Aorta (tissue), 5 donors: Measurements from ENCODE around the gene GIGYF2. TPM values are rescaled to one million over a fixed set of nuclear protein-coding genes. Genes with fewer than 3 reads are reported as not detected.

Experiments used
- ATAC-seq: fragments of 200-7000 bp; cut with Tn5 transposase; one replicate; pipeline ENCODE4 v1.9.1; 2022; ENCODE audit warnings: moderate library complexity; ENCODE audit not compliant: low FRiP score
- DNase-seq, 2 donors: peaks; one replicate each; pipeline ENCODE4 v3.0.0-alpha.2; 2020
- H3K27ac ChIP-seq, 2 donors: one replicate each; pipeline ENCODE4 v1.5.1; 2013; ENCODE audit warnings: low read length in 2 of 2, mild to moderate bottlenecking in 2 of 2, moderate library complexity in 2 of 2, control low read depth in 1 of 2, inconsistent platforms in 1 of 2, low read depth in 1 of 2
- H3K27me3 ChIP-seq, 2 donors: one replicate each; pipeline ENCODE4 v1.6.1; 2013; ENCODE audit warnings: control low read depth in 1 of 2, low read length in 1 of 2, mild to moderate bottlenecking in 1 of 2, moderate library complexity in 1 of 2; ENCODE audit not compliant: insufficient read depth in 2 of 2, control insufficient read depth in 1 of 2
- H3K36me3 ChIP-seq, 2 donors: one replicate each; pipeline ENCODE4 v1.6.1; 2013; ENCODE audit warnings: control low read depth in 1 of 2, low read length in 1 of 2, mild to moderate bottlenecking in 1 of 2; ENCODE audit not compliant: insufficient read depth in 2 of 2, control insufficient read depth in 1 of 2
- H3K4me1 ChIP-seq, 2 donors: one replicate each; pipeline ENCODE4 v1.6.1; 2013; ENCODE audit warnings: low read length in 2 of 2, control low read depth in 1 of 2, mild to moderate bottlenecking in 1 of 2, moderate library complexity in 1 of 2; ENCODE audit not compliant: insufficient read depth in 2 of 2, control insufficient read depth in 1 of 2
- H3K4me3 ChIP-seq, 2 donors: one replicate each; pipeline ENCODE4 v1.5.1; 2013; ENCODE audit warnings: low read length in 2 of 2, control low read depth in 1 of 2, mild to moderate bottlenecking in 1 of 2
- H3K9me3 ChIP-seq: one replicate; pipeline ENCODE4 v1.6.1; 2013; ENCODE audit warnings: mild to moderate bottlenecking, low read length; ENCODE audit not compliant: control insufficient read depth
- WGBS, 2 donors: extraction: QIAGEN DNeasy Blood & Tissue Kit; methylation state at CpG; one replicate each; pipeline ENCODE4 v1.1.7; 2013; 5-methylcytosine and 5-hydroxymethylcytosine counted together
- intact Hi-C, 2 donors: fragments of 100-400 bp; cut with DNase I; formaldehyde crosslinking; loops; one replicate each; pipeline versions ENCODE4 v1.14.2 to v1.15.0; 2022
- long read RNA-seq, 2 donors: library from polyadenylated mRNA; unstranded; transcript quantifications; one replicate each; pipeline ENCODE4 v2.0.0, GENCODE V29; 2020 to 2021
- polyA plus RNA-seq, 2 donors: library from polyadenylated mRNA; stranded (reverse); fragments of 200-250 nt; gene quantifications; one replicate each; pipeline ENCODE4 v1.2.3, GENCODE V29; 2013
- total RNA-seq, 2 donors: library from RNA; stranded (reverse); fragmentation: NEBNext Ultra II Directional; extraction: Animal tissue kit (Norgen Biotek cat#: 25700); gene quantifications; one replicate each; pipeline ENCODE4 v1.2.1, GENCODE V29; 2021
- donor health status: healthy with polysubstance abuse.
- donor health status: Bipolar disorder and iron deficiency.
- donor health status: DM: no; HTN: no; CAD: no.
- donor health status: DM: no; HTN: no; CAD: no.
- donor health status: DM: yes; HTN: yes; CAD: no.

Gene GIGYF2
- total RNA-seq (100 to 1,000 TPM in 1 of 2 donors, 10 to 100 TPM in 1; 74.0 to 100 TPM), polyA plus RNA-seq (10 to 100 TPM; 13.3 to 13.4 TPM)
- long read RNA-seq, donor 1, partial matches to known transcripts: 129 of 211 reads
- long read RNA-seq, donor 1, other reads (novel, unspliced or antisense): 81 of 211 reads
- long read RNA-seq, donor 2, full-length matches to known transcripts: 1 of 22 reads
- long read RNA-seq, donor 2, partial matches to known transcripts: 7 of 22 reads
- long read RNA-seq, donor 2, other reads (novel, unspliced or antisense): 14 of 22 reads

GRCh38 chr2:232697059-232697806, at the start of gene GIGYF2:
Gene GIGYF2 (plus strand): TSS chr2:232697331. CDS start chr2:232735198, 37,867 bp downstream.
- intact Hi-C loops: no loop called here
- Histone ChIP-seq H3K36me3 (no peaks in the 10 kb centered on the region), H3K4me3 (peak within 1 kb of the TSS; percentile 69 to 74), H3K27ac (peak within 1 kb of the TSS; percentile 84), H3K9me3 (no peaks in the 10 kb centered on the region), H3K27me3 (no peaks in the 10 kb centered on the region), H3K4me1 (peaks cover 0 to 6% of the 10 kb centered on the region in 2 donors)
- 0 to 1% methylated on average over 49 to 71 of the region's 71 CpGs for WGBS, 2 donors
- ATAC-seq: peak; percentile 98
- peak; percentile 97 to 99 for DNase-seq

GRCh38 chr2:232649033-232649432, 48.1 kb upstream of the GIGYF2 start:
- Histone ChIP-seq H3K27ac (no peak overlapping the region), H3K9me3 (no peaks in the 10 kb centered on the region), H3K4me3 (no peak overlapping the region), H3K27me3 (no peaks in the 10 kb centered on the region), H3K4me1 (peaks cover 0 to 5% of the 10 kb centered on the region in 2 donors), H3K36me3 (no peaks in the 10 kb centered on the region)
- ATAC-seq: no peak
- WGBS, 2 donors: 87 to 91% methylated on average over 11 of the region's 11 CpGs
- DNase-seq: no peak
- intact Hi-C loops: no loop called here

GRCh38 chr2:232652505-232652851, 44.7 kb upstream of the GIGYF2 start:
- WGBS, 2 donors: 76 to 78% methylated on average over 4 of the region's 4 CpGs
- no peaks in the 10 kb centered on the region for H3K9me3 ChIP-seq
- ATAC-seq: no peak
- no peak for DNase-seq
- H3K36me3 ChIP-seq: no peaks in the 10 kb centered on the region
- no peak overlapping the region for H3K4me3 ChIP-seq
- intact Hi-C loops: no loop called here
- H3K4me1 ChIP-seq: peaks cover 0 to 18% of the 10 kb centered on the region in 2 donors
- H3K27me3 ChIP-seq: no peaks in the 10 kb centered on the region
- no peak overlapping the region for H3K27ac ChIP-seq

- peak overlapping the region in 1 of 2 donors; percentile 61 for H3K27ac ChIP-seq
- H3K36me3 ChIP-seq: no peaks in the 10 kb centered on the region
- WGBS, 2 donors: 26 to 38% methylated on average over 7 of the region's 7 CpGs
- peaks cover 4 to 21% of the 10 kb centered on the region in 2 donors for H3K4me1 ChIP-seq
- no peaks in the 10 kb centered on the region for H3K27me3 ChIP-seq
- intact Hi-C loops: no loop called here
- ATAC-seq: no peak
- H3K9me3 ChIP-seq: no peaks in the 10 kb centered on the region
- no peak overlapping the region for H3K4me3 ChIP-seq
- no peak for DNase-seq
Measured at GRCh38 chr2:232653441-232653840, 43.7 kb upstream of the GIGYF2 start.

DNA sequence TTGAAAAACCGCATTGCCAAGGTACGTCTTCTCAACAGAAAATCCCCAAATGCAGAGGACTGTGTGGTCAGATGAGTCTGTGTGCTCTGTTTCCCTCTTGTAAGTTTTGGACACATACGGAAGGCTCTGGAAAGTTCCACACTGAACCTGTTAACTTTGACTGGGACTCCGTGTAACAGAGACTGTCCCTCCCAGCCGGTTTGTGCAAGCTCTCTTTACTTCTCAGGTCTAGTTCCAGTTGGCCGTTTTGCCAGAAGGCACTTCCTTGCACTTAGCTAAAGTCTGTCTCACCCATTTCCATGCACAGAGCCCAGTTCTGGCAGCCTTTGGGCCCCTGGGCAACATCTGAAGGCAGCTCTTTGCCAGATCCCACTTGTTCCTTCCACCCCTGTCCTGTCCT, 41.7 kb upstream of the GIGYF2 start:
- H3K27me3 ChIP-seq: no peaks in the 10 kb centered on the region
- ATAC-seq (no peak), DNase-seq (no peak)
- H3K4me1 ChIP-seq: peaks cover 6 to 21% of the 10 kb centered on the region in 2 donors
- peak overlapping the region; percentile 75 to 88 for H3K27ac ChIP-seq
- WGBS, 2 donors: 12 to 23% methylated on average over 6 of the region's 6 CpGs
- no peak overlapping the region for H3K4me3 ChIP-seq
- intact Hi-C loops: no loop called here
- no peaks in the 10 kb centered on the region for H3K9me3 ChIP-seq
- H3K36me3 ChIP-seq: no peaks in the 10 kb centered on the region

DNA sequence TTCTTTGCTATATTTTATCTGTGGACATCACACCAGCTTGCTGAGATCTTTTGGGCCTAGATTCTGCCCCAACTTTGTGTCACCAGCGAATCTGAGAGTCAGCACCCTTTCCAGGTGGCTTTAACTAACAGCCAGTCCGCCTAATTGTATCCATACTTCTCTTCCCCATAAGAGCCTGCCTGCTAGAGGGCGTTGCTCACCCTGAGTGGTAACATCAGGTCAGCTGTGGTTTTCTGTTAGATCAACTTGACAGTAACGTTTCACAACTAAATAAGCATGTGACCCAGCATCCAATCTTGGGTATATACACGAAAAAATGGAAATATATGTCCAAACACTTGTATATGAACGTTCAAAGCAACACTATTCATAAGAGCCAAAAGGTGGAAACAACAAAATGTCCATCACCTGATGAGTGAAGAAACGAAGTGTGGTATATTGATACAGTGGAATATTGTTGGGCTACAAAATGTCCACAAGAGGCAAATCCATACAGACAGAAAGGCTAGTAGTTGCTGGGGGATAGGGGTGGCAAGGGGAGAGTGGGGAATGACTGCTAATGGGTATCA, 38.8 kb upstream of the GIGYF2 start:
- no peaks in the 10 kb centered on the region for H3K27me3 ChIP-seq
- H3K27ac ChIP-seq: peak overlapping the region in 1 of 2 donors; percentile 23

GRCh38 chr2:232659359-232659758, 37.8 kb upstream of the GIGYF2 start:
- intact Hi-C loops: no loop called here
- no peak overlapping the region for H3K4me3 ChIP-seq
- no peak for ATAC-seq
- H3K9me3 ChIP-seq: no peaks in the 10 kb centered on the region
- DNase-seq: no peak
- no peaks in the 10 kb centered on the region for H3K27me3 ChIP-seq
- peak overlapping the region; percentile 19 to 33 for H3K27ac ChIP-seq
- 18 to 27% methylated on average over 2 of the region's 2 CpGs for WGBS, 2 donors
- H3K4me1 ChIP-seq: peaks cover 6 to 16% of the 10 kb centered on the region in 2 donors
- peaks cover 0 to 2% of the 10 kb centered on the region in 2 donors for H3K36me3 ChIP-seq

More for the DNA sequence above, 38.8 kb upstream of the GIGYF2 start:
- intact Hi-C loops: no loop called here
- 57 to 68% methylated on average over 7 of the region's 7 CpGs for whole genome bisulfite sequencing, 2 donors
- no peaks in the 10 kb centered on the region for H3K9me3 ChIP-seq
- peaks cover 0 to 2% of the 10 kb centered on the region in 2 donors for H3K36me3 ChIP-seq
- H3K4me1 ChIP-seq: peaks cover 6 to 18% of the 10 kb centered on the region in 2 donors
- ATAC-seq (no peak), DNase-seq (no peak)
- H3K4me3 ChIP-seq: no peak overlapping the region

DNA sequence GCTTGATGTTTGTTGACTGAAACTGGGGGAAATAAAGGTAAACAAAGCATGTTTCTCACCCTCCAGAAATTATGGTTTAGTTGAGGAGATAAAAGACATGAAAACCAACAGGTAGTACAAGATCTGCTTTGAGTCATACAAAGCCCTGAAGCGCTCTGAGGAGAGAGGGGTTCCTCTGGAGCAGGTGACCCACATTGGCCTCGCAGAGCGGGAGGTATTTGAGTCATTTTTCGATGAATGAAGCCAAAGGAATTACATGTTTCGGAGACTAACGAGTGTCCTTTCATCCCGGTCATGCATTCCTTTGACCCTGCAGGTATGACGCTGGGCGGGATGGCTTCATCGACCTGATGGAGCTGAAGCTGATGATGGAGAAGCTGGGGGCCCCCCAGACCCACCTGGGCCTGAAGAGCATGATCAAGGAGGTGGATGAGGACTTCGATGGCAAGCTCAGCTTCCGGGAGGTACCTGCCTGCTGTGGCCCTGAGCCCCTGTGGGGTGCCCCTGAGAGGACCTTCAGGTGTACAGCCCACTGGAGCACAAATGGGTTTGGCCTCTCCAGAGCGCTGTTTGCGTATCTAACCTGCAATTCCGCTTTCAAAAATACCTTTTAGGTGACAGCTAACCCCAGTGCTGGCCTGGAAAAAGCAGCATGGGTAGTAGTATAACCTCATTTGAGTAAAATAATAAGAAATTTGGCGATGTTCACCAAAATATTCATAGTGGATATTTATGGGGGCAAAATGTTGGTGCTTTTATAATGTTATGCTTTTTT, 34.5 kb upstream of the GIGYF2 start:
- H3K4me1 ChIP-seq: peaks cover 3 to 6% of the 10 kb centered on the region in 2 donors

More for the DNA sequence above, 34.5 kb upstream of the GIGYF2 start:
- intact Hi-C loops: no loop called here
- H3K9me3 ChIP-seq: no peaks in the 10 kb centered on the region
- no peak for ATAC-seq
- no peak overlapping the region for H3K4me3 ChIP-seq
- H3K27me3 ChIP-seq: no peaks in the 10 kb centered on the region
- no peak overlapping the region for H3K27ac ChIP-seq
- DNase-seq: no peak
- H3K36me3 ChIP-seq: peaks cover 0 to 2% of the 10 kb centered on the region in 2 donors
- WGBS, 2 donors: 93% methylated on average over 16 of the region's 16 CpGs
